Osteocyte (in vitro differentiated cells): Measurements from ENCODE around the gene ZBTB48. TPM values are rescaled to one million over a fixed set of nuclear protein-coding genes. Genes with fewer than 3 reads are reported as not detected.

ENCODE experiments used
- DNase-seq: peaks from one replicate; pipeline ENCODE4 v3.0.0; 2021; ENCODE audit warnings: mixed read lengths; ENCODE audit not compliant: unreplicated experiment; ENCODE audit errors: extremely low spot score
- H3K27ac Mint-ChIP-seq: one replicate; pipeline ENCODE4 v1.8.0; 2021; ENCODE audit warnings: mild to moderate bottlenecking, mixed read lengths; ENCODE audit not compliant: unreplicated experiment
- H3K27me3 Mint-ChIP-seq: one replicate; pipeline ENCODE4 v1.8.0; 2021; ENCODE audit warnings: mixed read lengths; ENCODE audit not compliant: unreplicated experiment
- H3K36me3 Mint-ChIP-seq: one replicate; pipeline ENCODE4 v1.8.0; 2021; ENCODE audit warnings: mixed read lengths; ENCODE audit not compliant: unreplicated experiment
- H3K4me1 Mint-ChIP-seq: one replicate; pipeline ENCODE4 v1.8.0; 2021; ENCODE audit warnings: mixed read lengths; ENCODE audit not compliant: unreplicated experiment
- H3K4me3 Mint-ChIP-seq: one replicate; pipeline ENCODE4 v1.8.0; 2021; ENCODE audit warnings: mild to moderate bottlenecking, moderate library complexity, mixed read lengths; ENCODE audit not compliant: unreplicated experiment
- H3K9me3 Mint-ChIP-seq: one replicate; pipeline ENCODE4 v1.8.0; 2021; ENCODE audit warnings: mixed read lengths; ENCODE audit not compliant: unreplicated experiment
- total RNA-seq: library from RNA; stranded (reverse); gene quantifications from 2 replicates; pipeline ENCODE4 v1.2.1, GENCODE V29; 2021
- TF ChIP-seq, protein P1 (sequence below): fragments of 200-600 bp; sonication (generic); IDR thresholded peaks from 2 replicates; pipeline ENCODE4 v1.5.0; 2021; ENCODE audit warnings: antibody characterized with exemption, mild to moderate bottlenecking, moderate library complexity

Gene ZBTB48
- total RNA-seq, 1 donor from 2014 or later = 28.8 TPM

DNA sequence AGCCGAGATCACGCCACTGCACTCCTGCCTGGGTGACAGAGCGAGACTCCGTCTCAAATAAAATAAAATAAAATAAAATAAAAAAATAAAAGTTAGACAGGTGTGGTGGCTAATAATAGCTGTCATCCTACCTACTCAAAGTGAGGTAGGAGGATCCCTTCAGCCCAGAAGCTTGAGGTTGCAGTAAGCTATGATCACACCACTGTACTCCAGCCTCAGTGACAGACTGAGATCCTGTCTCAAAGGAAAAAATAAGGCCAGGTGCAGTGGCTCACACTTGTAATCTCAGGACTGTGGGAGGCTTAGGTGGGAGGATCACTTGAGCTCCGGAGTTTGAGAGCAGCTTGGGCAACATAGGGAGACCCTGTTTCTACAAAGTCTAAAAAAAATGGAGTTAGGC, 43.5 kb upstream of the ZBTB48 start:
- H3K4me1 Mint-ChIP-seq = peaks cover 20% of the 10 kb centered on the region
- no peaks in the 10 kb centered on the region for H3K27me3 Mint-ChIP-seq
- TF ChIP-seq, protein P1, sequence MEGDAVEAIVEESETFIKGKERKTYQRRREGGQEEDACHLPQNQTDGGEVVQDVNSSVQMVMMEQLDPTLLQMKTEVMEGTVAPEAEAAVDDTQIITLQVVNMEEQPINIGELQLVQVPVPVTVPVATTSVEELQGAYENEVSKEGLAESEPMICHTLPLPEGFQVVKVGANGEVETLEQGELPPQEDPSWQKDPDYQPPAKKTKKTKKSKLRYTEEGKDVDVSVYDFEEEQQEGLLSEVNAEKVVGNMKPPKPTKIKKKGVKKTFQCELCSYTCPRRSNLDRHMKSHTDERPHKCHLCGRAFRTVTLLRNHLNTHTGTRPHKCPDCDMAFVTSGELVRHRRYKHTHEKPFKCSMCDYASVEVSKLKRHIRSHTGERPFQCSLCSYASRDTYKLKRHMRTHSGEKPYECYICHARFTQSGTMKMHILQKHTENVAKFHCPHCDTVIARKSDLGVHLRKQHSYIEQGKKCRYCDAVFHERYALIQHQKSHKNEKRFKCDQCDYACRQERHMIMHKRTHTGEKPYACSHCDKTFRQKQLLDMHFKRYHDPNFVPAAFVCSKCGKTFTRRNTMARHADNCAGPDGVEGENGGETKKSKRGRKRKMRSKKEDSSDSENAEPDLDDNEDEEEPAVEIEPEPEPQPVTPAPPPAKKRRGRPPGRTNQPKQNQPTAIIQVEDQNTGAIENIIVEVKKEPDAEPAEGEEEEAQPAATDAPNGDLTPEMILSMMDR = no peak
- no peak for DNase-seq
- H3K9me3 Mint-ChIP-seq = no peaks in the 10 kb centered on the region
- H3K36me3 Mint-ChIP-seq = peaks cover 24% of the 10 kb centered on the region
- no peak overlapping the region for H3K27ac Mint-ChIP-seq
- no peak overlapping the region for H3K4me3 Mint-ChIP-seq

DNA sequence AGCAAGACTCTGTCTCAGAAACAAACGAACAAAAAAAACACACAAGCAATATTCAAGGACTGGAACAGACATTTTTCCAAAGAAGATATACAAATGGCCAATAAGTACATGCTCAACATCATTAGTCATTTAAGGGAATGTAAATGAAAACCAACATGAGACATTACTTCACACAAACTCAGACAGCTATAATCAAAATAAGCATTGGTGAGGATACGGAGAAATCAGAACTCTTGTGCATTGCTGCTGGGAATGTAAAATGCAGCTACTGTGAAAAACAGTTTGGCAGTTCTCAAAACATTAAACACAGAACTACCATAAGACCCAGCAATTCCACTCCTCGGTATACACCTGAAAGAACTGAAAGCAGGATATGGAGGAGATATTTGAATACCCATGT, 40.8 kb upstream of the ZBTB48 start:
- H3K4me3 Mint-ChIP-seq = no peak overlapping the region
- TF ChIP-seq, protein P1 = no peak
- peaks cover 20% of the 10 kb centered on the region for H3K4me1 Mint-ChIP-seq
- peaks cover 13% of the 10 kb centered on the region for H3K36me3 Mint-ChIP-seq
- no peaks in the 10 kb centered on the region for H3K27me3 Mint-ChIP-seq
- DNase-seq = no peak
- no peaks in the 10 kb centered on the region for H3K9me3 Mint-ChIP-seq
- H3K27ac Mint-ChIP-seq = peak overlapping the region; percentile 75

DNA sequence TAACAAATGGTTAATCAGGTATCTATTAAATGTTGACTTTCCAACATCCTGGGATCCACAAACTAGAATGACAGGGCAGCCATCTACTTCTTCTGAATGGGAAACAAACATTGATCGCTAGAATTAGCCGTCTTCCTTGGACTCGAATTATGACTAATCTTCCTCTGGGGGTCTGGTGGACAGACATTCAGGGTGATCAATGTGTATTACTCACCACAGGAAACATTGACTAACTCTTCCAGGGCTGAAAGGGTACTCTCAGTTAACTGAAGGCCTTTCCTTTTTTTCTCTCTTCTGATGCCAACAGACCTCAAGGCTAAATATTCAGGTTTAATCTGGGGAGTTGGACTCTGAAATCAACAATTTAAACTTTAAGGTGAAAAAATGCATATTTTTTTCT, 35.0 kb upstream of the ZBTB48 start:
- Mint-ChIP-seq H3K4me1 (peaks cover 5% of the 10 kb centered on the region), H3K27ac (no peak overlapping the region), H3K36me3 (peaks cover 38% of the 10 kb centered on the region), H3K4me3 (no peak overlapping the region), H3K27me3 (no peaks in the 10 kb centered on the region), H3K9me3 (no peaks in the 10 kb centered on the region)
- DNase-seq = no peak
- TF ChIP-seq, protein P1 = no peak

DNA sequence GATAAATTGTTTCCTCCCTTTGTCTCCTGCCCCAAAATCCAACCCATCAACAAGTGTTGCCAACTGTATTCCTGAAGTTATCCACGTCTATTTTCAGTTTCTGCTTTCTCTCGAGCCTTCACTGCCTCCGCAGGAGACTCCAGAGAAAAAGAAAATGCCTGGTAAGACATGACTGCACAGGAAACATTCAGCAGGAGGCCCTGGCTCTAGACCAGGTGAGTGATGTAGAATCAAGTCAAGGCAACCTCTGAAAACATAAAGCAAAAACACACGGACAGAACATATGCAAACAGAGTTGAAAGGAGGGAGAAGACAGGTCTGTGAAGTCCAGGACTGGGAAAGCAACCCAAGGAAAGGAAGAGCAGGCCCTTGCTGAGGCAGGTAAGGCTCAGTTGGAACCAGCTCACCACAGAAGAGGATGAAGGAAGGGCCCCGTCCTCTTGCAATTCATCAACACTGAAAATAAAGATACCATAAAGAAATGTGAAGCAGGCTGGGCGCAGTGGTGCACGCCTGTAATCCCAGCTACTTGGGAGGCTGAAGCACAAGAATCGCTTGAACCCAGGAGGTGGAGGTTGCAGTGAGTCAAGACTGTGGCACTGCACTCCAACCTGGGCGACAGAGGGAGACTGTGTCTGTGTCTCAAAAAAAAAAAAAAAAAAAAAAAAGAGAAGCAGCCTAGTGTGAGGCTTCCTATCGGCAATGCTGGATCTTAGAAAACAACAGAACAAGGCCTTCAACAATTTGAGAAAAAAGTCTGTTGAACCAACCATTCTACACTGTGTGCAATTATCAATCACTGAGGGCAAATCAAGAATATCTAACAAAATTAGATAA, 34.3 kb upstream of the ZBTB48 start:
- Mint-ChIP-seq H3K4me1 (peaks cover 5% of the 10 kb centered on the region), H3K36me3 (peaks cover 41% of the 10 kb centered on the region), H3K4me3 (no peak overlapping the region), H3K9me3 (no peaks in the 10 kb centered on the region), H3K27me3 (no peaks in the 10 kb centered on the region), H3K27ac (no peak overlapping the region)
- DNase-seq = no peak
- TF ChIP-seq, protein P1 = no peak

DNA sequence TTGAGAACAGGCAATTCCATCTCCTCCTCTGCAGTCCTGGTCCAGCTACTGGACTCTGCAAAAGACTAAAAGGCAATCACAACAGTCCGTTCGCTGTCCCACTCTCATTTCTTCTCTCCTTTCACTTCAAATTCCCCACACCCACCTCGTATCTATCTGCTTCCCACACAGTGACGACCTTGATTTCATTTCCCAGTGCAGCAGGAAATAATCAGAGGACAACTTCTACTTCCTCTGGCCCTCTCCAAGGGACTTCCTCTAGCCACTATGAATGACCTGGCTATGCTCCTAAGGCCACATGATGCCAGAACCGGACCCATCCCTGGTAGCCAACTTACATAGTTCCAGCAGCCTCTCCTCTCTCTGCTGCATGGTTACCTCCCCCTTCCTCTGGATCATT, 33.5 kb upstream of the ZBTB48 start:
- Mint-ChIP-seq H3K9me3 (no peaks in the 10 kb centered on the region), H3K4me3 (no peak overlapping the region), H3K36me3 (peaks cover 41% of the 10 kb centered on the region), H3K4me1 (peaks cover 5% of the 10 kb centered on the region), H3K27ac (no peak overlapping the region), H3K27me3 (no peaks in the 10 kb centered on the region)
- TF ChIP-seq, protein P1 = no peak
- DNase-seq = no peak
